H1 (cell line): ENCODE data around the gene CPNE4. TPM values are rescaled to one million over a fixed set of nuclear protein-coding genes. Genes with fewer than 3 reads are reported as not detected.

ENCODE experiments used
- CTCF ChIA-PET: fragments of 300-600 bp; sonication (Branson Sonifier 250); formaldehyde crosslinking; loops from one replicate; lab custom pipeline; 2021; ENCODE audit not compliant: partially characterized antibody; lab: Charles Lee
- POLR2A ChIA-PET: fragments of 300-600 bp; sonication (Branson Sonifier 250); formaldehyde crosslinking; loops from one replicate; lab custom pipeline; 2021; ENCODE audit warnings: inconsistent platforms; ENCODE audit not compliant: partially characterized antibody; lab: Charles Lee
- DNase-seq, 2 experiments: peaks; one replicate each; pipeline versions ENCODE4 v3.0.0 to v3.0.0-alpha.2; 2010 to 2022; ENCODE audit warnings: low spot score in 2 of 2, low read depth in 1 of 2, mixed read lengths in 1 of 2
- FAIRE-seq: peaks from 2 replicates; lab custom pipeline; 2011; peaks lifted over from hg19 to GRCh38; lab: Jason Lieb, UNC
- H2AFZ ChIP-seq: 2 replicates; pipeline ENCODE4 v1.8.1; 2012; ENCODE audit warnings: low read length, inconsistent platforms
- H2AK5ac ChIP-seq: 2 replicates; pipeline ENCODE4 v1.6.1; 2013; ENCODE audit warnings: low read depth, low read length
- H2BK120ac ChIP-seq: replicated peaks from 2 replicates; pipeline ENCODE3; 2013; ENCODE audit warnings: low read depth, low read length, inconsistent platforms
- H2BK12ac ChIP-seq: 2 replicates; pipeline ENCODE4 v1.6.1; 2013; ENCODE audit warnings: low read depth, low read length
- H2BK15ac ChIP-seq: 2 replicates; pipeline ENCODE4 v1.6.1; 2013; ENCODE audit warnings: low read length
- H2BK20ac ChIP-seq: 2 replicates; pipeline ENCODE4 v1.6.1; 2013; ENCODE audit warnings: low read length
- H2BK5ac ChIP-seq: 2 replicates; pipeline ENCODE4 v1.6.1; 2013; ENCODE audit warnings: low read depth, low read length
- H3K14ac ChIP-seq: 2 replicates; pipeline ENCODE4 v1.6.1; 2013; ENCODE audit warnings: inconsistent platforms; ENCODE audit not compliant: insufficient read length
- H3K18ac ChIP-seq: 2 replicates; pipeline ENCODE4 v1.6.1; 2013; ENCODE audit warnings: low read length; ENCODE audit errors: extremely low read depth
- H3K23ac ChIP-seq: 2 replicates; pipeline ENCODE4 v1.6.1; 2013; ENCODE audit warnings: inconsistent platforms; ENCODE audit not compliant: insufficient read length
- H3K23me2 ChIP-seq: 2 replicates; pipeline ENCODE4 v1.6.1; 2013; ENCODE audit warnings: low read depth, low read length
- H3K27ac ChIP-seq: 2 replicates; pipeline ENCODE4 v1.6.1; 2011; ENCODE audit warnings: low read depth, low read length, inconsistent platforms
- H3K27me3 ChIP-seq, 4 experiments: replicated peaks in 1 of 4; 1 replicate in 1 of 4; 2 replicates in 3 of 4; pipeline versions ENCODE4 v1.6.1 to v1.8.1; 2011 to 2013; ENCODE audit warnings: low read length in 3 of 4, mild to moderate bottlenecking in 3 of 4, inconsistent platforms in 2 of 4, mixed read lengths in 2 of 4, moderate library complexity in 1 of 4; ENCODE audit not compliant: control insufficient read depth in 3 of 4, insufficient read depth in 3 of 4; ENCODE audit errors: extremely low read depth in 1 of 4
- H3K36me3 ChIP-seq, 4 experiments: 2 replicates each; pipeline versions ENCODE4 v1.6.1 to v1.8.1; 2011 to 2013; ENCODE audit warnings: mild to moderate bottlenecking in 4 of 4, low read length in 3 of 4, moderate library complexity in 2 of 4, control low read depth in 1 of 4, inconsistent platforms in 1 of 4; ENCODE audit not compliant: insufficient read depth in 4 of 4, control insufficient read depth in 2 of 4
- H3K4ac ChIP-seq: replicated peaks from 2 replicates; pipeline ENCODE3; 2013; ENCODE audit warnings: low read length, low read depth, mixed read lengths, inconsistent platforms; ENCODE audit not compliant: insufficient read length
- H3K4me1 ChIP-seq, 4 experiments: replicated peaks in 1 of 4; 1 replicate in 1 of 4; 2 replicates in 3 of 4; pipeline versions ENCODE4 v1.6.1 to v1.8.1; 2011 to 2013; ENCODE audit warnings: low read length in 3 of 4, inconsistent platforms in 2 of 4, mixed read lengths in 1 of 4; ENCODE audit not compliant: insufficient read depth in 4 of 4, control insufficient read depth in 3 of 4
- H3K4me2 ChIP-seq, 2 experiments: 2 replicates each; pipeline versions ENCODE4 v1.6.1 to v1.8.1; 2011 to 2013; ENCODE audit warnings: low read depth in 2 of 2, low read length in 2 of 2, control low read depth in 1 of 2, inconsistent platforms in 1 of 2, mild to moderate bottlenecking in 1 of 2; ENCODE audit not compliant: insufficient read depth in 1 of 2
- H3K4me3 ChIP-seq, 4 experiments: fragments of 200-600, 300-600 bp in 1 of 4; sonication (generic), shearing (Covaris generic), sonication (Bioruptor Twin) in 1 of 4; 2 replicates each; pipeline versions ENCODE4 v1.5.1 to v1.8.1; 2011 to 2016; ENCODE audit warnings: low read length in 4 of 4, low read depth in 3 of 4, control low read depth in 2 of 4, inconsistent platforms in 2 of 4, mild to moderate bottlenecking in 2 of 4, mixed read lengths in 1 of 4, moderate library complexity in 1 of 4; ENCODE audit not compliant: insufficient read depth in 2 of 4; ENCODE audit errors: extremely low read depth in 1 of 4
- H3K56ac ChIP-seq: replicated peaks from 2 replicates; pipeline ENCODE3; 2013; ENCODE audit warnings: low read depth, mild to moderate bottlenecking, mixed read lengths, low read length, inconsistent platforms; ENCODE audit not compliant: insufficient read length
- H3K79me1 ChIP-seq: 2 replicates; pipeline ENCODE4 v1.6.1; 2013; ENCODE audit warnings: low read depth, low read length, control low read depth
- H3K79me2 ChIP-seq, 2 experiments: 2 replicates each; pipeline versions ENCODE4 v1.6.1 to v1.8.1; 2012 to 2013; ENCODE audit warnings: low read length in 2 of 2, mild to moderate bottlenecking in 2 of 2, inconsistent platforms in 1 of 2; ENCODE audit not compliant: insufficient read depth in 2 of 2, control insufficient read depth in 1 of 2
- H3K9ac ChIP-seq, 4 experiments: replicated peaks in 1 of 4; 1 replicate in 1 of 4; 2 replicates in 3 of 4; pipeline versions ENCODE4 v1.6.1 to v1.8.1; 2011 to 2013; ENCODE audit warnings: low read depth in 3 of 4, low read length in 3 of 4, control low read depth in 2 of 4, mild to moderate bottlenecking in 2 of 4, moderate library complexity in 2 of 4, inconsistent platforms in 1 of 4; ENCODE audit errors: extremely low read depth in 1 of 4
- H3K9me3 ChIP-seq, 2 experiments: 2 replicates each; pipeline versions ENCODE4 v1.6.1 to v1.8.1; 2012 to 2013; ENCODE audit warnings: mild to moderate bottlenecking in 2 of 2, moderate library complexity in 2 of 2, control low read depth in 1 of 2, inconsistent platforms in 1 of 2, low read depth in 1 of 2, low read length in 1 of 2, mixed read lengths in 1 of 2; ENCODE audit not compliant: insufficient read depth in 2 of 2
- H4K20me1 ChIP-seq, 2 experiments: replicated peaks in 1 of 2; 2 replicates each; pipeline versions ENCODE3 to v1.8.1; 2011 to 2013; ENCODE audit warnings: inconsistent platforms in 2 of 2, low read length in 2 of 2, mild to moderate bottlenecking in 1 of 2; ENCODE audit not compliant: insufficient read depth in 2 of 2, control insufficient read depth in 1 of 2
- H4K5ac ChIP-seq: 2 replicates; pipeline ENCODE4 v1.6.1; 2013; ENCODE audit warnings: low read length, low read depth, mixed read lengths, inconsistent platforms; ENCODE audit not compliant: insufficient read length
- H4K8ac ChIP-seq: 2 replicates; pipeline ENCODE4 v1.8.0; 2013; ENCODE audit warnings: mild to moderate bottlenecking, moderate library complexity, low read length, inconsistent platforms; ENCODE audit not compliant: insufficient read depth; ENCODE audit errors: extremely low read depth
- H4K91ac ChIP-seq: replicated peaks from 2 replicates; pipeline ENCODE3; 2013; ENCODE audit warnings: low read length, mixed read lengths, inconsistent platforms; ENCODE audit not compliant: insufficient read length
- KDM1A ChIP-seq: fragments of 200-600, 300-600 bp; sonication (generic); IDR thresholded peaks from 2 replicates; pipeline ENCODE4 v1.7.1; 2016; ENCODE audit warnings: mild to moderate bottlenecking, low read length, borderline replicate concordance
- POLR2A ChIP-seq, 2 experiments: IDR thresholded peaks; 1 replicate in 1 of 2; 2 replicates in 1 of 2; pipeline ENCODE4 v1.6.1; 2011; ENCODE audit warnings: low read depth in 2 of 2, low read length in 2 of 2, mild to moderate bottlenecking in 2 of 2; ENCODE audit errors: control extremely low read depth in 1 of 2
- RNF2 ChIP-seq: fragments of 200-900, 300-1000 bp; sonication (generic); IDR thresholded peaks from 2 replicates; pipeline ENCODE4 v1.7.1; 2016; ENCODE audit warnings: borderline replicate concordance, low read depth, mild to moderate bottlenecking, antibody characterized with exemption, low read length; ENCODE audit not compliant: poor library complexity, severe bottlenecking; ENCODE audit errors: missing control alignments
- TAF7 ChIP-seq: optimal IDR thresholded peaks from 2 replicates; pipeline ENCODE3; 2011; ENCODE audit warnings: low read depth, mild to moderate bottlenecking, inconsistent platforms, low read length, moderate library complexity, borderline replicate concordance
- WGBS, 2 experiments: shearing (Covaris generic) in 1 of 2; methylation state at CpG; one replicate each; pipeline versions ENCODE4 v1.1.6 to v1.1.7; 2013 to 2015; ENCODE audit warnings: low lambda C conversion rate in 2 of 2, mixed read lengths in 2 of 2, inconsistent platforms in 1 of 2, low coverage in 1 of 2, missing lambda C conversion rate in 1 of 2; ENCODE audit not compliant: insufficient replicate concordance in 2 of 2, insufficient coverage in 1 of 2, insufficient read length in 1 of 2; ENCODE audit errors: extremely low coverage in 1 of 2, missing lambda C conversion rate in 1 of 2; 5-methylcytosine and 5-hydroxymethylcytosine counted together
- polyA plus RNA-seq, 7 experiments: library from polyadenylated mRNA; depleted of rRNA in 3 of 7; stranded (reverse) in 5 of 7; unstranded in 2 of 7; fragments of >200 nt in 5 of 7; fragments of 200-250 nt in 2 of 7; gene quantifications; 1 replicate in 5 of 7; 2 replicates in 1 of 7; 4 replicates in 1 of 7; pipeline versions ENCODE4 v1.2.1 to v1.2.3, GENCODE V29; 2011 to 2013; ENCODE audit warnings: missing spikeins in 2 of 7, mixed read lengths in 2 of 7
- total RNA-seq: library from RNA; stranded (reverse); fragmentation: NEBNext Ultra II Directional; extraction: Animal tissue kit (Norgen Biotek cat#: 25700); gene quantifications from 2 replicates; pipeline ENCODE4 v1.2.1, GENCODE V29; 2021

CPNE4 gene
- total and polyA plus RNA-seq, 2 of the 8 experiments (the other 6 are each of a cell fraction or from before 2014, with no cell fraction given): 0.82 to 3.8 TPM

- Histone ChIP-seq H3K18ac (no peak overlapping the region), H2BK5ac (no peak overlapping the region), H2BK12ac (no peak overlapping the region), H2AK5ac (no peak overlapping the region), H2BK20ac (no peak overlapping the region), H4K91ac (no peak overlapping the region), H3K4me3 (no peak overlapping the region), H3K56ac (no peak overlapping the region), H3K23me2 (no peaks in the 10 kb centered on the region), H3K9ac (no peak overlapping the region), H3K79me2 (no peaks in the 10 kb centered on the region), H4K20me1 (no peaks in the 10 kb centered on the region), H3K27ac (no peak overlapping the region), H3K4me1 (peaks cover 0 to 5% (median 3%) of the 10 kb centered on the region in 4 experiments; a peak in 3 of 7 replicates), H2BK120ac (no peak overlapping the region), H4K8ac (no peak overlapping the region), H3K9me3 (0 out of 4 replicates have a peak, but pooled peaks cover 4 to 5% of the 10 kb centered on the region in 2 experiments), H3K36me3 (no peaks in the 10 kb centered on the region; a peak in 2 of 8 replicates), H3K4me2 (no peak overlapping the region), H4K5ac (no peak overlapping the region), H3K79me1 (no peaks in the 10 kb centered on the region), H3K14ac (no peak overlapping the region), H2AFZ (no peak overlapping the region), H3K4ac (no peak overlapping the region), H3K23ac (no peak overlapping the region), H3K27me3 (no peaks in the 10 kb centered on the region), H2BK15ac (no peak overlapping the region)
- FAIRE-seq: no peak
- no peak for DNase-seq
- ChIA-PET POLR2A (no interaction called here), CTCF (interaction anchor here (1.1 to 1.6 kb wide), 3 partner anchors 11 to 23 kb away, joined by 3 to 5 read pairs (median 3); no protein-coding TSS in a partner anchor)
- 84% methylated on average over 3 of the region's 3 CpGs; no CpG with 5 or more reads in 1 of the 2 experiments for WGBS, 2 experiments
- no peak for TF ChIP-seq POLR2A (IDR thresholded peaks at IDR 0.05; ENCODE audit: control extremely low read depth in 1 of 2, low read depth in 2 of 2, low read length in 2 of 2)
- TF ChIP-seq RNF2: no peak
- no peak for TF ChIP-seq KDM1A
- no peak for TF ChIP-seq TAF7
Observed at GRCh38 chr3:131995891-131996290, 38.9 kb downstream of the CPNE4 start.
